GM23338 (cell line): ENCODE measurements around the gene ITPR3.

Experiments
- CTCF ChIP-seq, 2 experiments: fragments of 200-600 bp in 1 of 2; sonication (generic) in 1 of 2; conservative IDR thresholded peaks; 2 replicates each; pipeline versions ENCODE4 v1.5.1 to v1.6.1; 2016 to 2017; ENCODE audit warnings: antibody characterized with exemption in 2 of 2, low read depth in 2 of 2, mild to moderate bottlenecking in 2 of 2, moderate library complexity in 1 of 2
- EZH2phosphoT487 ChIP-seq: fragments of 200-600 bp; sonication (generic); IDR thresholded peaks from one replicate; pipeline ENCODE4 v1.8.1; 2018; ENCODE audit warnings: antibody characterized with exemption; ENCODE audit not compliant: unreplicated experiment
- POLR2AphosphoS5 ChIP-seq: IDR thresholded peaks from 2 replicates; pipeline ENCODE4 v1.6.1; 2016; ENCODE audit warnings: antibody characterized with exemption, low read depth
- REST ChIP-seq: IDR thresholded peaks from one replicate; pipeline ENCODE4 v1.6.1; 2018; ENCODE audit warnings: antibody characterized with exemption; ENCODE audit not compliant: unreplicated experiment

- TF ChIP-seq REST (no peak), CTCF (conservative IDR thresholded peaks at IDR 0.05; ENCODE audit: low read depth in 2 of 2) (no peak), POLR2AphosphoS5 (no peak), EZH2phosphoT487 (no peak)
Observed at GRCh38 chr6:33590531-33591198, 30.5 kb upstream of the ITPR3 start.
